ENCODE measurements around the gene EIF4A3. TPM values are rescaled to one million over a fixed set of nuclear protein-coding genes. Genes with fewer than 3 reads are reported as not detected.

The EIF4A3 gene
- total RNA-seq, 1 donor from 2014 or later, result 89.9 TPM

GRCh38 chr17:80106751-80107150, 40.2 kb downstream of the EIF4A3 start:
- Histone ChIP-seq H3K27ac (ENCODE audit: low read depth, low read length) (no peak overlapping the region), H3K4me1 (ENCODE audit: insufficient read depth, low read length) (peaks cover 11% of the 10 kb centered on the region), H2AFZ (ENCODE audit: low read depth, low read length) (no peak overlapping the region), H3K79me2 (ENCODE audit: insufficient read depth, low read length) (no peaks in the 10 kb centered on the region), H3K36me3 (ENCODE audit: insufficient read depth, low read length) (no peaks in the 10 kb centered on the region), H3K4me3 (ENCODE audit: insufficient read depth, low read depth, low read length) (no peak overlapping the region), H3K9ac (ENCODE audit: low read length) (no peak overlapping the region), H3K4me2 (ENCODE audit: low read length) (no peak overlapping the region), H3K27me3 (ENCODE audit: insufficient read depth, low read length) (peaks cover 5% of the 10 kb centered on the region), H3K9me3 (ENCODE audit: insufficient read depth, low read depth, low read length) (no peaks in the 10 kb centered on the region), H4K20me1 (ENCODE audit: insufficient read depth, low read length) (peaks cover 8% of the 10 kb centered on the region)
- DNase-seq (ENCODE audit: low read depth), result no peak
- peaks cover 7% of the 10 kb centered on the region for H3K4me1 Mint-ChIP-seq (ENCODE audit: low read depth, unreplicated experiment)
- no peak overlapping the region for H3K4me3 Mint-ChIP-seq (ENCODE audit: unreplicated experiment)
- no peak for TF ChIP-seq CTCF (IDR thresholded peaks at IDR 0.05; ENCODE audit: insufficient read depth, low read depth, low read length)
- no peak for TF ChIP-seq EZH2 (IDR thresholded peaks at IDR 0.05; ENCODE audit: insufficient read depth, low read length)
- H3K27me3 Mint-ChIP-seq (ENCODE audit: low read depth, unreplicated experiment), result no peaks in the 10 kb centered on the region
- H3K36me3 Mint-ChIP-seq (ENCODE audit: low read depth, unreplicated experiment), result peaks cover 6% of the 10 kb centered on the region
- FAIRE-seq, result no peak
- H3K27ac Mint-ChIP-seq (ENCODE audit: unreplicated experiment), result no peak overlapping the region
- H3K9me3 Mint-ChIP-seq (ENCODE audit: unreplicated experiment), result no peaks in the 10 kb centered on the region

GRCh38 chr17:80106176-80106575, 40.8 kb downstream of the EIF4A3 start:
- no peak overlapping the region for H3K4me3 Mint-ChIP-seq (ENCODE audit: unreplicated experiment)
- no peaks in the 10 kb centered on the region for H3K9me3 Mint-ChIP-seq (ENCODE audit: unreplicated experiment)
- H3K4me1 ChIP-seq (ENCODE audit: insufficient read depth, low read length), result peaks cover 12% of the 10 kb centered on the region
- H2AFZ ChIP-seq (ENCODE audit: low read depth, low read length), result no peak overlapping the region
- no peak overlapping the region for H3K27ac ChIP-seq (ENCODE audit: low read depth, low read length)
- TF ChIP-seq CTCF (IDR thresholded peaks at IDR 0.05; ENCODE audit: insufficient read depth, low read depth, low read length) (no peak), EZH2 (IDR thresholded peaks at IDR 0.05; ENCODE audit: insufficient read depth, low read length) (no peak)
- H3K9me3 ChIP-seq (ENCODE audit: insufficient read depth, low read depth, low read length), result no peaks in the 10 kb centered on the region
- no peaks in the 10 kb centered on the region for H3K27me3 Mint-ChIP-seq (ENCODE audit: low read depth, unreplicated experiment)
- H3K4me1 Mint-ChIP-seq (ENCODE audit: low read depth, unreplicated experiment), result peaks cover 7% of the 10 kb centered on the region
- no peak for DNase-seq (ENCODE audit: low read depth)
- no peak overlapping the region for H3K9ac ChIP-seq (ENCODE audit: low read length)
- peaks cover 2% of the 10 kb centered on the region for H3K36me3 Mint-ChIP-seq (ENCODE audit: low read depth, unreplicated experiment)
- peaks cover 5% of the 10 kb centered on the region for H3K27me3 ChIP-seq (ENCODE audit: insufficient read depth, low read length)
- H3K4me2 ChIP-seq (ENCODE audit: low read length), result no peak overlapping the region
- H3K79me2 ChIP-seq (ENCODE audit: insufficient read depth, low read length), result no peaks in the 10 kb centered on the region
- no peaks in the 10 kb centered on the region for H3K36me3 ChIP-seq (ENCODE audit: insufficient read depth, low read length)
- no peak for FAIRE-seq
- H4K20me1 ChIP-seq (ENCODE audit: insufficient read depth, low read length), result peaks cover 8% of the 10 kb centered on the region
- H3K27ac Mint-ChIP-seq (ENCODE audit: unreplicated experiment), result no peak overlapping the region
- no peak overlapping the region for H3K4me3 ChIP-seq (ENCODE audit: insufficient read depth, low read depth, low read length)

GRCh38 chr17:80105762-80106161, 41.2 kb downstream of the EIF4A3 start:
- H3K4me1 Mint-ChIP-seq (ENCODE audit: low read depth, unreplicated experiment), result peaks cover 7% of the 10 kb centered on the region
- TF ChIP-seq EZH2 (IDR thresholded peaks at IDR 0.05; ENCODE audit: insufficient read depth, low read length) (no peak), CTCF (IDR thresholded peaks at IDR 0.05; ENCODE audit: insufficient read depth, low read depth, low read length) (no peak)
- no peaks in the 10 kb centered on the region for H3K79me2 ChIP-seq (ENCODE audit: insufficient read depth, low read length)
- no peaks in the 10 kb centered on the region for H3K27me3 Mint-ChIP-seq (ENCODE audit: low read depth, unreplicated experiment)
- peaks cover 2% of the 10 kb centered on the region for H3K36me3 Mint-ChIP-seq (ENCODE audit: low read depth, unreplicated experiment)
- H3K9me3 Mint-ChIP-seq (ENCODE audit: unreplicated experiment), result no peaks in the 10 kb centered on the region
- no peak overlapping the region for H3K27ac ChIP-seq (ENCODE audit: low read depth, low read length)
- H2AFZ ChIP-seq (ENCODE audit: low read depth, low read length), result no peak overlapping the region
- H3K27ac Mint-ChIP-seq (ENCODE audit: unreplicated experiment), result no peak overlapping the region
- no peak for FAIRE-seq
- no peak overlapping the region for H3K4me3 ChIP-seq (ENCODE audit: insufficient read depth, low read depth, low read length)
- H3K9ac ChIP-seq (ENCODE audit: low read length), result no peak overlapping the region
- H3K9me3 ChIP-seq (ENCODE audit: insufficient read depth, low read depth, low read length), result no peaks in the 10 kb centered on the region
- no peak overlapping the region for H3K4me2 ChIP-seq (ENCODE audit: low read length)
- DNase-seq (ENCODE audit: low read depth), result no peak
- no peak overlapping the region for H3K4me3 Mint-ChIP-seq (ENCODE audit: unreplicated experiment)
- H4K20me1 ChIP-seq (ENCODE audit: insufficient read depth, low read length), result peaks cover 8% of the 10 kb centered on the region
- peaks cover 5% of the 10 kb centered on the region for H3K27me3 ChIP-seq (ENCODE audit: insufficient read depth, low read length)
- H3K4me1 ChIP-seq (ENCODE audit: insufficient read depth, low read length), result peaks cover 15% of the 10 kb centered on the region
- H3K36me3 ChIP-seq (ENCODE audit: insufficient read depth, low read length), result no peaks in the 10 kb centered on the region
